Middle frontal gyrus (tissue), 1 donor: ENCODE measurements around the gene ECHS1.

Experiments
- DNase-seq: peaks from one replicate; pipeline ENCODE4 v3.0.0-alpha.2; 2015; ENCODE audit warnings: low spot score; ENCODE audit errors: extremely low spot score

The ECHS1 gene

GRCh38 chr10:133358162-133358924 is 14.8 kb downstream of the ECHS1 start:
- no peak for DNase-seq

GRCh38 chr10:133357285-133358161 is 15.6 kb downstream of the ECHS1 start, which contains the start of gene FUOM:
FUOM (minus strand) TSS chr10:133358019; CDS start chr10:133358007, 12 bp downstream.
- no peak for DNase-seq

GRCh38 chr10:133356549-133357284 is 16.4 kb downstream of the ECHS1 start:
- no peak for DNase-seq

GRCh38 chr10:133355991-133356390 is 17.2 kb downstream of the ECHS1 start:
- DNase-seq: no peak

GRCh38 chr10:133355266-133355665 is 17.9 kb downstream of the ECHS1 start:
- DNase-seq: no peak

GRCh38 chr10:133354672-133355240 is 18.4 kb downstream of the ECHS1 start:
- DNase-seq: no peak

- DNase-seq: no peak
Measured at GRCh38 chr10:133353988-133354605, 19.1 kb downstream of the ECHS1 start.

- no peak for DNase-seq
Measured at GRCh38 chr10:133353202-133353959, 19.8 kb downstream of the ECHS1 start.

GRCh38 chr10:133351408-133352318 is 21.5 kb downstream of the ECHS1 start:
- DNase-seq: no peak

- no peak for DNase-seq
Measured at GRCh38 chr10:133350950-133351329, 22.2 kb downstream of the ECHS1 start.

GRCh38 chr10:133350283-133350949 is 22.7 kb downstream of the ECHS1 start:
- no peak for DNase-seq

- DNase-seq: no peak
Measured at GRCh38 chr10:133349577-133350011, 23.6 kb downstream of the ECHS1 start.

GRCh38 chr10:133349160-133349568 is 24.0 kb downstream of the ECHS1 start:
- DNase-seq: no peak

- no peak for DNase-seq
Measured at GRCh38 chr10:133347710-133348517, 25.2 kb downstream of the ECHS1 start.

- no peak for DNase-seq
Measured at GRCh38 chr10:133346413-133346812, 26.7 kb downstream of the ECHS1 start.

- DNase-seq: no peak
Measured at GRCh38 chr10:133344236-133344635, 28.9 kb downstream of the ECHS1 start.

- DNase-seq: no peak
Measured at GRCh38 chr10:133343558-133343957, 29.6 kb downstream of the ECHS1 start.

GRCh38 chr10:133342942-133343341 is 30.2 kb downstream of the ECHS1 start:
- no peak for DNase-seq
